HEK293 (cell line): ENCODE measurements around the gene CTAG2.

ENCODE experiments used
- CTCF ChIA-PET: fragments of 350-600 bp; formaldehyde crosslinking; extraction: SDS; loops from one replicate; lab custom pipeline; 2021; ENCODE audit warnings: antibody characterized with exemption; lab: Yijun Ruan, JAX
- POLR2A ChIA-PET: fragments of 300-600 bp; formaldehyde crosslinking; extraction: SDS; loops from one replicate; lab custom pipeline; 2020; ENCODE audit warnings: antibody characterized with exemption, inconsistent platforms; lab: Yijun Ruan, JAX
- H3K27ac ChIP-seq: fragments of 200-500 bp; sonication (Bioruptor generic); 2 replicates; pipeline ENCODE4 v1.5.1; 2014; ENCODE audit warnings: low read depth, low read length, control low read depth, inconsistent platforms; ENCODE audit errors: extremely low read depth
- H3K36me3 ChIP-seq, 2 experiments: fragments of 200-500 bp in 1 of 2; sonication (Bioruptor generic) in 1 of 2; 1 replicate in 1 of 2; 2 replicates in 1 of 2; pipeline ENCODE4 v1.5.1; 2014 to 2017; ENCODE audit warnings: inconsistent platforms in 2 of 2, low read length in 2 of 2; ENCODE audit not compliant: control insufficient read depth in 2 of 2, insufficient read depth in 1 of 2
- H3K4me1 ChIP-seq: fragments of 200-500 bp; sonication (Bioruptor generic); 2 replicates; pipeline ENCODE4 v1.5.1; 2014; ENCODE audit warnings: mild to moderate bottlenecking, low read length, inconsistent platforms; ENCODE audit not compliant: control insufficient read depth, insufficient read depth
- H3K4me3 ChIP-seq: 2 replicates; pipeline ENCODE4 v1.5.1; 2011; ENCODE audit warnings: low read depth, mild to moderate bottlenecking, control low read depth, low read length, moderate library complexity
- H3K9me3 ChIP-seq: fragments of 200-500 bp; sonication (Bioruptor generic); 2 replicates; pipeline ENCODE4 v1.5.1; 2014; ENCODE audit warnings: low read depth, low read length, inconsistent platforms; ENCODE audit not compliant: control insufficient read depth, insufficient read depth
- ATF2 ChIP-seq: fragments of 450-650 bp; formaldehyde crosslinking; IDR thresholded peaks from 2 replicates; pipeline ENCODE4 v1.5.1; 2016; ENCODE audit warnings: missing biosample characterization, missing genetic modification characterization, low read depth
- BCL11A ChIP-seq: fragments of 450-650 bp; formaldehyde crosslinking; IDR thresholded peaks from 2 replicates; pipeline ENCODE4 v1.5.1; 2016; ENCODE audit warnings: low read depth, missing biosample characterization, missing genetic modification characterization
- BCL6B ChIP-seq: fragments of 450-650 bp; formaldehyde crosslinking; IDR thresholded peaks from 2 replicates; pipeline ENCODE4 v1.5.1; 2017; ENCODE audit warnings: missing biosample characterization, missing genetic modification characterization
- KLF17 ChIP-seq: fragments of 450-650 bp; formaldehyde crosslinking; IDR thresholded peaks from 2 replicates; pipeline ENCODE4 v1.5.1; 2016; ENCODE audit warnings: missing biosample characterization, missing genetic modification characterization
- PBX3 ChIP-seq: sonication (generic); formaldehyde crosslinking; IDR thresholded peaks from 2 replicates; pipeline ENCODE4 v1.8.1; 2022; ENCODE audit warnings: mild to moderate bottlenecking, moderate library complexity, missing genetic modification reagents
- ZFP69B ChIP-seq: fragments of 450-650 bp; formaldehyde crosslinking; IDR thresholded peaks from 2 replicates; pipeline ENCODE4 v1.5.1; 2016; ENCODE audit warnings: missing biosample characterization, missing genetic modification characterization
- ZIC2 ChIP-seq: fragments of 450-650 bp; formaldehyde crosslinking; IDR thresholded peaks from 2 replicates; pipeline ENCODE4 v1.5.1; 2016; ENCODE audit warnings: missing biosample characterization, missing genetic modification characterization
- ZNF146 ChIP-seq: fragments of 450-650 bp; formaldehyde crosslinking; IDR thresholded peaks from 2 replicates; pipeline ENCODE4 v1.5.1; 2016; ENCODE audit warnings: missing biosample characterization, missing genetic modification characterization
- ZNF155 ChIP-seq: fragments of 450-650 bp; formaldehyde crosslinking; IDR thresholded peaks from 2 replicates; pipeline ENCODE4 v1.5.1; 2016; ENCODE audit warnings: missing biosample characterization, missing genetic modification characterization
- ZNF174 ChIP-seq: fragments of 450-650 bp; formaldehyde crosslinking; IDR thresholded peaks from 2 replicates; pipeline ENCODE4 v1.5.0; 2017; ENCODE audit warnings: missing biosample characterization, mild to moderate bottlenecking, missing genetic modification characterization
- ZNF18 ChIP-seq: fragments of 450-650 bp; formaldehyde crosslinking; IDR thresholded peaks from 2 replicates; pipeline ENCODE4 v1.5.1; 2016; ENCODE audit warnings: missing biosample characterization, missing genetic modification characterization
- ZNF223 ChIP-seq: fragments of 450-650 bp; formaldehyde crosslinking; IDR thresholded peaks from 2 replicates; pipeline ENCODE4 v1.5.1; 2016; ENCODE audit warnings: missing biosample characterization, missing genetic modification characterization
- ZNF292 ChIP-seq: fragments of 450-650 bp; formaldehyde crosslinking; IDR thresholded peaks from 2 replicates; pipeline ENCODE4 v1.5.1; 2016; ENCODE audit warnings: low read depth, missing biosample characterization, missing genetic modification characterization, borderline replicate concordance
- ZNF518A ChIP-seq: fragments of 450-650 bp; formaldehyde crosslinking; conservative IDR thresholded peaks from 2 replicates; pipeline ENCODE4 v1.5.1; 2016; ENCODE audit warnings: low read depth, missing biosample characterization, missing genetic modification characterization
- ZNF558 ChIP-seq: fragments of 450-650 bp; formaldehyde crosslinking; IDR thresholded peaks from 2 replicates; pipeline ENCODE4 v1.5.1; 2016; ENCODE audit warnings: missing biosample characterization, missing genetic modification characterization
- ZNF626 ChIP-seq: fragments of 450-650 bp; sonication (Bioruptor Pico); formaldehyde crosslinking; IDR thresholded peaks from 2 replicates; pipeline ENCODE4 v1.5.1; 2018; ENCODE audit warnings: missing biosample characterization, missing genetic modification characterization, inconsistent platforms
- ZNF629 ChIP-seq: fragments of 450-650 bp; formaldehyde crosslinking; IDR thresholded peaks from 2 replicates; pipeline ENCODE4 v1.5.1; 2017; ENCODE audit warnings: missing biosample characterization, missing genetic modification characterization
- ZNF639 ChIP-seq: fragments of 450-650 bp; formaldehyde crosslinking; IDR thresholded peaks from 2 replicates; pipeline ENCODE4 v1.5.1; 2016; ENCODE audit warnings: missing biosample characterization, missing genetic modification characterization
- ZNF670 ChIP-seq: fragments of 450-650 bp; formaldehyde crosslinking; IDR thresholded peaks from 2 replicates; pipeline ENCODE4 v1.5.1; 2016; ENCODE audit warnings: missing biosample characterization, missing genetic modification characterization, low read depth
- ZNF843 ChIP-seq: fragments of 450-650 bp; formaldehyde crosslinking; IDR thresholded peaks from 2 replicates; pipeline ENCODE4 v1.5.1; 2016; ENCODE audit warnings: missing biosample characterization, missing genetic modification characterization
- ZSCAN18 ChIP-seq: fragments of 450-650 bp; formaldehyde crosslinking; IDR thresholded peaks from 2 replicates; pipeline ENCODE4 v1.5.1; 2016; ENCODE audit warnings: missing biosample characterization, missing genetic modification characterization
- ZSCAN30 ChIP-seq: fragments of 450-650 bp; IDR thresholded peaks from 2 replicates; pipeline ENCODE4 v1.5.1; 2018; ENCODE audit warnings: missing biosample characterization, mild to moderate bottlenecking, missing genetic modification characterization, moderate library complexity

The CTAG2 gene

GRCh38 chrX:154658957-154659356 lies 5.6 kb upstream of the CTAG2 start:
- no peak overlapping the region for H3K27ac ChIP-seq
- H3K9me3 ChIP-seq, result no peaks in the 10 kb centered on the region; the same call in 1 of the 2 replicates
- H3K4me3 ChIP-seq, result no peak overlapping the region
- no peaks in the 10 kb centered on the region for H3K4me1 ChIP-seq
- TF ChIP-seq ZNF155 (tag by site-specific recombination) (no peak), KLF17 (no peak), ZNF518A (tag by site-specific recombination) (no peak), ZIC2 (no peak), PBX3 (no peak), ZNF558 (tag by site-specific recombination) (no peak), ZSCAN18 (tag by site-specific recombination) (no peak), ZNF639 (tag by site-specific recombination) (no peak), ZNF843 (no peak), ZNF223 (no peak), ZNF18 (no peak), ZNF670 (tag by site-specific recombination) (no peak), ZNF629 (tag by site-specific recombination) (no peak)
- TF ChIP-seq, all 188 proteins: peak for 0
- no peaks in the 10 kb centered on the region for H3K36me3 ChIP-seq
- CTCF ChIA-PET, result no interaction called here
- POLR2A ChIA-PET, result no interaction called here

GRCh38 chrX:154658187-154658586 lies 4.8 kb upstream of the CTAG2 start:
- no peaks in the 10 kb centered on the region for H3K36me3 ChIP-seq
- CTCF ChIA-PET, result no interaction called here
- POLR2A ChIA-PET, result no interaction called here
- no peaks in the 10 kb centered on the region for H3K4me1 ChIP-seq
- no peaks in the 10 kb centered on the region; the same call in 1 of the 2 replicates for H3K9me3 ChIP-seq
- no peak overlapping the region for H3K4me3 ChIP-seq
- H3K27ac ChIP-seq, result no peak overlapping the region
- no peak for TF ChIP-seq ZSCAN30 (tag by site-specific recombination)
- TF ChIP-seq ZNF292 (tag by site-specific recombination), result no peak
- TF ChIP-seq ATF2 (tag by site-specific recombination), result no peak
- no peak for TF ChIP-seq BCL11A (tag by site-specific recombination)
- TF ChIP-seq ZNF146, result no peak
- no peak for TF ChIP-seq BCL6B (tag by site-specific recombination)
- TF ChIP-seq ZNF626 (tag by site-specific recombination), result no peak
- TF ChIP-seq ZNF174, result no peak
- TF ChIP-seq ZFP69B, result no peak
